ENCODE results near the gene SLC22A4. TPM values are rescaled to one million over a fixed set of nuclear protein-coding genes. Genes with fewer than 3 reads are reported as not detected.

Gene SLC22A4
- polyA plus RNA-seq, 1 donor (not counting 4 experiments of a cell fraction or from before 2014, with no cell fraction given) = 1.4 TPM

GRCh38 chr5:132362086-132362485, 67.9 kb downstream of the SLC22A4 start:
- H3K4me1 ChIP-seq (ENCODE audit: control insufficient read depth, extremely low read depth, insufficient read depth, low read length) = peaks cover 43% of the 10 kb centered on the region
- H3K79me2 ChIP-seq (ENCODE audit: control insufficient read depth, insufficient read depth, low read length) = no peaks in the 10 kb centered on the region
- no peak overlapping the region for H3K4me2 ChIP-seq (ENCODE audit: control insufficient read depth, extremely low read depth, insufficient read depth, low read depth, low read length)
- DNase-seq (ENCODE audit: low read depth, low spot score) (no peak), FAIRE-seq (peak; percentile 44)
- no peak overlapping the region for H3K9ac ChIP-seq (ENCODE audit: control insufficient read depth, extremely low read depth, insufficient read depth, low read length)
- peaks cover 3 to 14% of the 10 kb centered on the region in 2 experiments for H3K36me3 ChIP-seq (ENCODE audit: control insufficient read depth in 2 of 2, extremely low read depth in 1 of 2, insufficient read depth in 2 of 2, low read length in 2 of 2)
- H4K20me1 ChIP-seq (ENCODE audit: control insufficient read depth, extremely low read depth, insufficient read depth, low read length) = no peaks in the 10 kb centered on the region
- no peak overlapping the region for H2AFZ ChIP-seq (ENCODE audit: control insufficient read depth, low read length)
- TF ChIP-seq CTCF (optimal IDR thresholded peaks at IDR 0.05 in 1 of 3, IDR thresholded peaks at IDR 0.05 in 1 of 3, conservative IDR thresholded peaks at IDR 0.05 in 1 of 3; ENCODE audit: extremely low read depth in 1 of 3, insufficient read depth in 2 of 3, low read length in 3 of 3) (no peak), EZH2 (IDR thresholded peaks at IDR 0.05; ENCODE audit: low read length) (no peak)
- no peaks in the 10 kb centered on the region for H3K9me3 ChIP-seq (ENCODE audit: control insufficient read depth, low read depth, low read length)
- H3K9me1 ChIP-seq (ENCODE audit: control insufficient read depth, extremely low read depth, insufficient read depth, low read length) = no peaks in the 10 kb centered on the region
- no peaks in the 10 kb centered on the region for H3K27me3 ChIP-seq (ENCODE audit: control insufficient read depth, extremely low read depth, insufficient read depth, low read length)
- H3K27ac ChIP-seq (ENCODE audit: control insufficient read depth, insufficient read depth, low read length) = peak overlapping the region; percentile 75
- no peak overlapping the region for H3K4me3 ChIP-seq (ENCODE audit: control insufficient read depth in 2 of 3, extremely low read depth in 1 of 3, insufficient read depth in 2 of 3, low read depth in 1 of 3, low read length in 3 of 3)
- dilution Hi-C loops (cut with MboI; ENCODE audit: extremely low pct_ligation_motif_present, low sequenced_read_pairs) = no loop called here

GRCh38 chr5:132363431-132364112, 69.4 kb downstream of the SLC22A4 start:
- TF ChIP-seq EZH2 (IDR thresholded peaks at IDR 0.05; ENCODE audit: low read length) = no peak
- no peak for TF ChIP-seq CTCF (optimal IDR thresholded peaks at IDR 0.05 in 1 of 3, IDR thresholded peaks at IDR 0.05 in 1 of 3, conservative IDR thresholded peaks at IDR 0.05 in 1 of 3; ENCODE audit: extremely low read depth in 1 of 3, insufficient read depth in 2 of 3, low read length in 3 of 3)
- FAIRE-seq (peak; percentile 100), DNase-seq (ENCODE audit: low read depth, low spot score) (peak; percentile 94)
- no peaks in the 10 kb centered on the region for H3K9me1 ChIP-seq (ENCODE audit: control insufficient read depth, extremely low read depth, insufficient read depth, low read length)
- peaks cover 1 to 16% of the 10 kb centered on the region in 2 experiments for H3K36me3 ChIP-seq (ENCODE audit: control insufficient read depth in 2 of 2, extremely low read depth in 1 of 2, insufficient read depth in 2 of 2, low read length in 2 of 2)
- no peak overlapping the region for H2AFZ ChIP-seq (ENCODE audit: control insufficient read depth, low read length)
- peaks cover 6% of the 10 kb centered on the region for H3K79me2 ChIP-seq (ENCODE audit: control insufficient read depth, insufficient read depth, low read length)
- H3K27me3 ChIP-seq (ENCODE audit: control insufficient read depth, extremely low read depth, insufficient read depth, low read length) = no peaks in the 10 kb centered on the region
- H3K4me2 ChIP-seq (ENCODE audit: control insufficient read depth, extremely low read depth, insufficient read depth, low read depth, low read length) = peak overlapping the region; percentile 27
- H3K9ac ChIP-seq (ENCODE audit: control insufficient read depth, extremely low read depth, insufficient read depth, low read length) = no peak overlapping the region
- dilution Hi-C loops (cut with MboI; ENCODE audit: extremely low pct_ligation_motif_present, low sequenced_read_pairs) = no loop called here
- H3K27ac ChIP-seq (ENCODE audit: control insufficient read depth, insufficient read depth, low read length) = peak overlapping the region; percentile 85
- H3K9me3 ChIP-seq (ENCODE audit: control insufficient read depth, low read depth, low read length) = no peaks in the 10 kb centered on the region
- no peak overlapping the region for H3K4me3 ChIP-seq (ENCODE audit: control insufficient read depth in 2 of 3, extremely low read depth in 1 of 3, insufficient read depth in 2 of 3, low read depth in 1 of 3, low read length in 3 of 3)
- peaks cover 48% of the 10 kb centered on the region for H3K4me1 ChIP-seq (ENCODE audit: control insufficient read depth, extremely low read depth, insufficient read depth, low read length)
- H4K20me1 ChIP-seq (ENCODE audit: control insufficient read depth, extremely low read depth, insufficient read depth, low read length) = no peaks in the 10 kb centered on the region
